Embryonic facial prominence (tissue), 1 donor: ENCODE data around the gene ERVFRD-1.
A peak's percentile ranks its signal among the peaks of the same experiment; 100 is the strongest.

Experiments
- DNase-seq: peaks from one replicate; pipeline ENCODE4 v3.0.0-alpha.2; 2016; ENCODE audit errors: extremely low spot score

ERVFRD-1 gene, protein sequence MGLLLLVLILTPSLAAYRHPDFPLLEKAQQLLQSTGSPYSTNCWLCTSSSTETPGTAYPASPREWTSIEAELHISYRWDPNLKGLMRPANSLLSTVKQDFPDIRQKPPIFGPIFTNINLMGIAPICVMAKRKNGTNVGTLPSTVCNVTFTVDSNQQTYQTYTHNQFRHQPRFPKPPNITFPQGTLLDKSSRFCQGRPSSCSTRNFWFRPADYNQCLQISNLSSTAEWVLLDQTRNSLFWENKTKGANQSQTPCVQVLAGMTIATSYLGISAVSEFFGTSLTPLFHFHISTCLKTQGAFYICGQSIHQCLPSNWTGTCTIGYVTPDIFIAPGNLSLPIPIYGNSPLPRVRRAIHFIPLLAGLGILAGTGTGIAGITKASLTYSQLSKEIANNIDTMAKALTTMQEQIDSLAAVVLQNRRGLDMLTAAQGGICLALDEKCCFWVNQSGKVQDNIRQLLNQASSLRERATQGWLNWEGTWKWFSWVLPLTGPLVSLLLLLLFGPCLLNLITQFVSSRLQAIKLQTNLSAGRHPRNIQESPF

DNA sequence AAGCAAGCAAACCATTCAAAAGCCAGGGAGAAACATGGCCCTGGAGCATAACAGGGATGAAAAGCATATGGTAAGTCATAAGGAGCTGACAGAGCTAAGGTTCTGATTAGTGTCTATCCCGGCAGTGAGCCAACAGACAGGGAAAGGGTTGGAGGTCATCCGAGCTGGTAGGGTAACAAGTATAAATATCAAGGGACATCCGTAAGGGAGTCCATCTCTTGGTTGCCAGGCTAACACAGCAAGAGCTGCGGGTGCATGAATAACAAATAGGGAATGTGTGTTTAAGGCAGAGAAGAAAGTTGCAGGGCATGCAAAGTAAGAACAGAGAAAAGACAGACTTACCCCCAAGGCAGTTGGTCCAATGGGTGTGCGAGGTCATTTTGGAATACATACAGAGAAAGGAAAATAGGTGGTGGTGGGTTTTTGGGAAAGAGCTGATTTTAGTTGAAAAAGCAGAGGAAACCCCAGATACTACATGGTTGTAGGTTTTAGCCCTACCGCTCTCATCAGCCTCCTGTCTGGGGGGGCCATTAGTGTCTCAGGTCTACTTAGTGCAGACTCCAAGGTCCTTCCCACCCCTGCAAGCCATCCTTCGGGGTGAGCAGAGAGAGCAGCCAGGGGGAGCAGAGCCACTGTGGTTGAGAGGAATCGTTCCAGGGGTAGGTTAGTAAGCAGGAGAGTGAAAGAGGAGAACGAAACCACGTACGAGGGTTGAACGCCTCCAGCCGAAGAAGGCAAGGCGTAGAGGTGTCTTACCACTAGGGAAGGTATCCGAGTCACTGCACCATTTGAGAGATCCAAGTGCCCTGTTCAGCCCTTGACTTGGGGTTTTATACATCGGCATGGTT is at the start of gene ERVFRD-1:
Gene ERVFRD-1 (minus strand): TSS at position 805 of the 848 bp plus-strand sequence. CDS start 6,415 bp downstream, outside the sequence.
- DNase-seq: no peak

- no peak for DNase-seq
Observed at GRCh38 chr6:11160199-11160598, 48.7 kb upstream of the ERVFRD-1 start.

GRCh38 chr6:11155589-11155988 is 44.1 kb upstream of the ERVFRD-1 start:
- DNase-seq: no peak

- DNase-seq: no peak
Observed at GRCh38 chr6:11153447-11153846, 41.9 kb upstream of the ERVFRD-1 start.

DNA sequence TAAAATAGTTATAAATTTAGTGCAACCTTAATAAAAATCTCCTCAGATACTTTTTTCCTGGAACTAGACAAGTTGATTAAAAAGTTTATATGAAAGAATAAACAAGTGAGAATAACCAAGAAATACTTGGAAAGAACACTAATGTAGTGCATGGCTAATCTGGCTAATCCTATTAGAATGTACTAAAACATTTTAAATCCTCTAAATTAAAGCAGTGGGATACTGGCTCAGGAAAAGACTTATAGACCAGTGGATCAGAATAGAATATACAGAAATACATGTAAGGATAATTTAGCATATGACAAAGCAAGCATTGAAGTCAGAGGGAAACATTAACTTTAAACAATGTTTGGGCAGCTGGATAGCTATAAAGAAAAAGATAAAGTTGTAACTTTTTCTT is 41.1 kb upstream of the ERVFRD-1 start:
- DNase-seq: no peak

- DNase-seq: no peak
Observed at GRCh38 chr6:11151488-11151887, 40.0 kb upstream of the ERVFRD-1 start.

GRCh38 chr6:11149551-11149950 is 38.0 kb upstream of the ERVFRD-1 start:
- DNase-seq: no peak

- DNase-seq: no peak
Observed at GRCh38 chr6:11146117-11146826, 34.7 kb upstream of the ERVFRD-1 start.

DNA sequence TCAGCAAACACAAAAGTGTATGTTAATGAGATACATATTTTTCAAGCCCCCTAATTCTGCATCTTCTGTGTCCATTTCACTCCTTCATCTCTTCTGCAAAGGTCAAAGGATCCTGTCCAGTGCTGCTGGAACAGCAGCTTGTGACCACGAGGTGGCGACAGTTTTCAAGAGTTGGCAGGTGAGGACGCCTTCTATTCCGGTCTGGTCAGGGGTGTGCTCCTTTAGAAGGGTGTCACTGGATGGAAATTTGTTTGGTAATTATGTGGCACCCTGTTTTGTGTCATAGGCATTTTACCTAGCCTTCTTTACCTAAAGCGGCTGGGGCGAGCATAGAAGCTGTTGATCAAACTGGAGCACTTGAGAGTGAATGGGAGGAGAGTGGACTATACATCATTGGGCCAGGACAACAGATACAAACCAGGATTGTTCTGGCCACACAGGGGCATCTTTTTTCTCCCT is 32.9 kb upstream of the ERVFRD-1 start:
- peak; percentile 28 for DNase-seq

- no peak for DNase-seq
Observed at GRCh38 chr6:11143394-11144371, 32.2 kb upstream of the ERVFRD-1 start.

GRCh38 chr6:11142296-11143027 is 30.9 kb upstream of the ERVFRD-1 start:
- DNase-seq: no peak

- DNase-seq: no peak
Observed at GRCh38 chr6:11141295-11141694, 29.8 kb upstream of the ERVFRD-1 start.

GRCh38 chr6:11140056-11140455 is 28.5 kb upstream of the ERVFRD-1 start:
- DNase-seq: no peak

DNA sequence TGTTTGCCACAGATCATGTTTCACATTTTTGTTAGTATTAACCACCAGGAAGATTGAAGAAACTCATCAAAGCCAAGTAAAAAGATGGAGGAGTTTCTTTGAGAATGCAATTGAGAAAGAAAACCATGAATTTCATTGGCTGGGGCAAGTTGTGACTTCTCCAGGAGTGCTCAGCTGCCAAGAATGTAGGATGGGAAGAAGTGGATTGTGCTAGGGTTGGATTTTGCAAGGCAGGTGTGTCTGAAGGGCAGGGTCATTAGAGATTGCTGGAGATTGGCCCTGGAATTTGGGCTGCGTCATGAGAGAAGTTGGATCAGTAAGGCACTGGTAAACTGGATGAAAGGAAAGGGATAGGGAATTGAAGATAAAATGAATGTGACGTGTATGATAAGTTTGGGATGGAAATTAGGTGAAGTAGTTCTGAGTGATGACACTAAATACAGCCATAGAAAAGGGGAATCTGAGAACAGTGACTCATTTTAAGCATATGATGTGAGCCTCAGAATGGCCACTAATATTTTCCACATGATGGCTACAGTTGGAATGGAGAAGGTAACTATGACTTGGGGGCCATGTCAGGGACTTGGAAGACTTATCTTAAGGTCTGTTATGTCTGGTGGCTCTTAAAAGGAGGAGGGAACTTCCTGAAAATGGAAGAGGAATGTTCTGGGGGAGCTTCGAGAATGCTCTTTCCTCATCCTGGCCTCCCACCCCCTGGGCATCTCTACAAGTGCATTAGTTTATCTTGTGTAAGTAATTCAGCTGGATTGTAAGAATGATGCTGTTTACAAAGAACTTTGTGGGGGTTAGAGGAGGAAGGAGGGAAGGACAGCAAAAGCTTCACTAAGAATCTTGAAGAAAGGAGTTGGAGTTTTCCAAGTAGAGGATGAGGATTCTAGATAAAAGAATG is 27.8 kb upstream of the ERVFRD-1 start:
- no peak for DNase-seq

DNA sequence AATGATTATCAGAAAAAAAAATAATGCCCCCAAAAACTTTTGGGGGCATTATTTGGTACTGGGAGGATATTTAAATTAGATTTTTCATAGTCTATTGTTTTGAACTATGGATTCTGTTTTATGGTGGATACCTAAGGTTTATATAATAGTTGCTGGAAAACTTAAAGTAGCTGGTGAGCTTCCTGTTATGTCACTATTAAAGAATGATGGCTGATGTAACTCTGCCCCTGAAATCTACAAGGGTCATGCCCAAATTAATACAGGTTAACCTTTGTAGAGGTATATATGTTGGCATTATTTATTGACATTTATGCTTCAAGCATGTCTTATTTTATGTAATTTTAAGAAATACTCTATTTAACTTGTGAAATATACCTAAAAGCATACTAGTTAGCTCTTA is 25.3 kb upstream of the ERVFRD-1 start:
- DNase-seq: no peak

- no peak for DNase-seq
Observed at GRCh38 chr6:11133281-11133680, 21.8 kb upstream of the ERVFRD-1 start.

GRCh38 chr6:11132194-11132888 is 20.8 kb upstream of the ERVFRD-1 start:
- DNase-seq: no peak

- DNase-seq: no peak
Observed at GRCh38 chr6:11130605-11131004, 19.1 kb upstream of the ERVFRD-1 start.
